NCI-H1417 (cell line): ENCODE data around the gene NELL1.
A peak's percentile ranks its signal among the peaks of the same experiment; 100 is the strongest.

Source experiments
- DNase-seq, 3 experiments: peaks; one replicate each; lab custom pipeline; 2025; lab: John Stamatoyannopoulos, UW

The NELL1 gene

DNA sequence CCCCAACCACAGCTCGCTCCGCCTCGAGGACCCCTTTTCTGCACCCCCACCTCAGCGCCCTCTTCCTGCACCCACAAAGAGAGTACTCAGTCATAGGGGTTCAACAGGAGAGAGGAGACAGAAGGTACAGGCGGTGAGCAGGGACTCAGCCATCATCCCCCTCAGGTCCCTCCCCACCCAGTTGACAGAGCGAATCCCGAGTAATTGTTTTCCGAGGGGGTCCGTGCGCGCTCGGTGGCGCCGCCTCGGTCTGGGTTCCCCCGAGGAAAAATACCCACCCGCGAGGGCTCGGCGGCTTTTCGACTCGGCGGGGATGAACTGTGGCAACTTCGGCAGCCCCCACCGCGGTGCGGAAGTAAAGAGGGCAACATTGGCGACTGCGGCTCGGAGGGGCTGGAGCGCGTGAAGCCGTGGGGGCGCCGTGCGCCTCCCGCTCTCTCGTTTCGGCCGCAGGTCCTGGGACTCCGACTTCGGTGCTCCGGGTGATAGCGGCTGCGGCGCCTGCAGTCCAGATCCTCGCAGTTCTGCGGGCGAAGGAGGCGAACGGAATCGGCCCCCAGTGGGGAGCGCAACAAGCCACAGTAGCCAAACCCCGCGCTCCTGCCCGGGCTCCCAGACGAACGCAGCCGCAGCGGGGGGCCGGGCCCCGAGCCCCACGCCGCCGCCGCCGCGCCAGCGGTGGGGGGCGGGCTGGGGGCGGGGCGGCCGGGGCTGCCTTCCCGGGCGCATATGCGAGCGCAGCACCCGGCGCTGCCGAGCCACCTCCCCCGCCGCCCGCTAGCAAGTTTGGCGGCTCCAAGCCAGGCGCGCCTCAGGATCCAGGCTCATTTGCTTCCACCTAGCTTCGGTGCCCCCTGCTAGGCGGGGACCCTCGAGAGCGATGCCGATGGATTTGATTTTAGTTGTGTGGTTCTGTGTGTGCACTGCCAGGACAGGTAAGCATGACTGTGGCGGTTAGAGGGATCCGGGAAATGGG lies at the start of gene NELL1:
Gene NELL1, plus strand, starts transcription at position 743 of the 976 bp plus-strand sequence.
- peak; percentile 67 to 76 (median 71) for DNase-seq

DNA sequence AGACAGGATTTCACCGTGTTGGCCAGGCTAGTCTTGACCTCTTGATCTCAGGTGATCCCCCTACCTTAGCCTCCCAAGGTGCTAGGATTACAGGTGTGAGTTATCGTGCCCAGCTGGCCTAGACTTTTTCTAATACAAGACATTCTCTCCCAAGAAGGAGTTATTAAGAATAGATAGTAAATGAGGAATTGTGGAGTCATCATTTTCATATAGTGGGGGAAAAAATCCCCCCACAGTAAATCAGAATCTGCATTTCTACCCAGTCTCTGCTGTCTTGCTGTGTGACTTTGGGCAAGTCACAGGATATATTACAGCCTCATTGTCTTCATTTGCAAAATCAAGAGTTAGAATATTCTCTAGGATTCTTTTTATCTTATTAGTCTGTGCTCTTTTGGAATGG lies 48.4 kb upstream of the NELL1 start:
- no peak for DNase-seq

DNA sequence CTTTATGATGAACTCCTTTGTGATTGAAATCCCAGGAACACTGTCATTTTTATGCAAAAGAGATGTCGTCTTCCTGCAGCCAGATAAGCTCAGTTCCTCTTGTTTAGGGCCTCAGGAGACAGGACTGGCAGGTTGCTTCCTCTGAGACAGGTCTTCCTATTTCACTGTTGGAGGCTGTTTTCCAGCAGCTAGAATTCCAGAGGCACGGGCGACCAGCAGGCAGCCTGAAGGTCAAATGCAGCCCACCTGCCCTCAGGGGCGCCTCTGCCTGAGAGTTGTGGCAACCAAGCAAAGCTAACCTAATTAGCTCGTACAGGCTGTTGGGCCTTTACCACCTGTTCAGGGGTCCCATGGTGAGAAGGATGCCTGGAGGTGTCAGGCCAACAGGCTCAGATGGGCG lies 47.7 kb upstream of the NELL1 start:
- DNase-seq: peak in 2 of 3 experiments; percentile 24 to 59

DNA sequence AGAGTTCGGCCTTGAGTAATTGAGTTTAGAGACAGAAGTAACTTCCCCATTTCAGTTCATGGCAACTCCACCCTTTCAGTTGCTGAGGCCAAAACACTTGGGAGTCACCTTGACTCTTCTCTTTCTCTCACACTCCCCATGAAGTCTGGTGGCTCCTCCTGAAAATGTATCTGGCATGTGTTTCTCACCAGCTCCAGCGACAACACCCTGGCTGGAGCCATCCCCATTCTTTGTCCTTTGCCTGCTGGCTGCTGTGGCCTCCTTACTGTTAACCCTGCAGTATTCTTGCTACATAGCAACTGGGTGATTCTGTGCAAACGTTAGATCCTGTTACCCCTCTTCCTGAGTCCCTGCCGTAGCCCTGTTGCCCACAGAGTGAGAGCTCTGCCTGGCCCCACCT lies 46.1 kb upstream of the NELL1 start:
- no peak for DNase-seq

DNA sequence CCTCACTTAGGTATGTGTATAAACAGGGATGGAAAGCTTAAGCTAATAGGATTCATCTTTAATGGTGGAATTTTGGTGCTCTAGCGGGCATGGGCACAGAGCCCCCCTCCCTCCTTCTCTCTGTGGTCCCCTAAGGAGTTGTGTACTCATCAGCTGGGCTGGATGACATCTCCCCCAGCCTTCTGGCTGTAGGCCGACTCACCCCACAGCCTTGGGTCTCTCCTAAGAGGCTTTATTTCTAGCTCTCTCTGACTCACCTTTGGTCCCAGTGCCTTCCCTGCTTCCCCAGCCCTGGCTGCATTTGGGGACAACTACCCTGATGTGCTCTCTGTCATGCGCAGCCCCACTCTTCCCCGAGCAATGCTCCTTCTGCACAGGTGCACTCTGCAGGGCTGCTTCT lies 43.1 kb upstream of the NELL1 start:
- DNase-seq: peak in 1 of 3 experiments; percentile 51

DNA sequence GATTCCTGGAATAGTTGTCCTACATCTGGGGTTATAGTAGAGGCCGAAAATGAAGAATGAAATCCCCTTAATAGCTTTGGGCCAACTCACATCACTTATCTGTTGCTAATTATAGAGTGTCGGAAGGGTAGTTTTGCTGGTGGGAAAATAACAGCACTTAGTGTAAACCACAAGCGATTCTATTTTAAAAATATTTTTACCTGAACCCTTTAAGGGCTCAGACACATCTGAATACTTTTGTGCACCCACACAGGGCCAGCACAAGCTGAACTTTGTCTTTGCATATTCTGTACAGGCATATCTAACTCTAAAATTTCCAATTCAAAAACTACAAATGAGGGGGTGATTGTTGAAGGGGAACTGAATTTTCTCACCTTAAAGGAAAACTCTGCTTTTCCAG lies 42.4 kb upstream of the NELL1 start:
- DNase-seq: no peak

DNA sequence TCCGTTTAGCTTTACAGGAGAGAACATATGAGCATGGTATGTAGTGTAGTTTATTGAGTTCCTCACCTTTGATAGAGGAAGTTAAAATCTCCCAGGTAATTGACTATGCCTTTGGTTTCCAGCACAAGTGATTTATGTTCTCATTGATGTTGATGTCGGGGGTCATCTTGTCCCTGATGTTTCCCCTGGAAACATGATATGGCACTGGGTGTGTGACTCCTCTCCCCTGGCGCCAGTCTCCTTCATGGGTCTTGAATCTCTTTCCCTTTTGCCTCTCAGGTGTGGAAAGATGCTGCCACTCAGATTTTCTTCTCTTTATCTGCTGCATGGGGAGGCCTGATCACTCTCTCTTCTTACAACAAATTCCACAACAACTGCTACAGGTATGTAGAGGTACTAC lies 41.7 kb upstream of the NELL1 start:
- DNase-seq: no peak

DNA sequence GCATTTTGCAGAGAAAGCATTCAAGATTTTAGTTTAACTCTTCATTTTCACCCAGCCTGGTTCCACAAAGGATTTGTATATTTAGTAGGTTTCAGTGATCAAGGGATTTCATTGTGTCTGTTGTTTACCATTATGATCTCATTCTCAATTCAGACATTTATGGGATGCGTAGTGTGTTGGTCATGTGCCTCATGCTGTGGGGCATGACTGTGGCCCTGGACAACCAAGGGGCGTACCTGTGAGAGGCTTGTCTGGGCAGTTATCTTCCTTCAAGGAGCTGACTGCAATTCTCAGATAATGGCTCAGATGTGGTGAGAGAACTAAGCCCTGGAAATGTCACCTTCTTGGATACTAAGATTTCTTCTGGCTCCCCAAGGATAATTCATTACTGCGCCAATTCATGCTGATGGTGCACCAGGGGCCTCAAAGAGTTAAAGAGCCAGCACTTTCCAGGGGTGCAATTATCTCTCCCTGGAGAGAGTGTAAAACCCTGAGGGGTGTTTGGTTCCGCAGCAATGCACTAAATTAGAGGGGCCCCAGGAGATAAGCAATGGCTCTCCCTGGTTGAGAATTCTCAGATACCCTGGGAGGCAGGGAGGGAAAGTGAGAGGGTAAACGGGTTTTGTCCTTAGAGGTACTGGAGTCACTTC lies 37.7 kb upstream of the NELL1 start:
- DNase-seq: peak in 2 of 3 experiments; percentile 35 to 70

DNA sequence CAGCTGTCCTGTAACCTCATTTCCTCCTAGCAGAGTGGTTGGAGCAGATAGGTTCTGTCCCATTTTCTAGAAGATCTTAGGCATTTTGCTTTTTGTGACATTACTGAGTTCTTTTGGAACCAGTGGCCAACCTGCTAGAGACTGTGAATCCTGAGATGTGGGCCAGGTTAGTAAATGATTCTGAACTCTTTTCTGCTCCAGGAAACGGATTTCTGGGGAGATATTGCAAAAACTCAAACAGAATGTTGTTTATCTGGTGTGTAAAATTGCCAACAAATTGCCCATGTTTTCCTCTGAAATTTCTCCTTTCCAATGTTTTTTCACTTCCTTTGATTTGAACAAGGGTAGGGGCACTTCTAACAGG lies 37.2 kb upstream of the NELL1 start:
- DNase-seq: peak in 1 of 3 experiments; percentile 35

DNA sequence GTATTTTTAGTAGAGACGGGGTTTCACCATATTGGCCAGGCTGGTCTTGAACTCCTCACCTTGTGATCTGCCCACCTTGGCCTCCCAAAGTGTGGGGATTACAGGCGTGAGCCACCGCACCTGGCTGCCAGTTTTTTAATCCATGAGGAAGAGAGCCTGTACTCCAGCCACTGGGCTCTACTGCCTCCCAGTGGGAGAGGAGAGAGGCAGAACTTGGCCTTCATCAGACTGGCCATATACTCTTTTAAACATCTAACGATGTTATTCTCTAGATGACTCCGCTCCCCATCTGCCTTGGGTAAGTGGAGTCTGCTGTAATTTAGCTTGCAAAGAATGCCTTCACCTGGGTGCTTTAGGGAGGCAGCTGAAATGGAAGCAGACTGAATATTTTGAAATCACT lies 35.3 kb upstream of the NELL1 start:
- DNase-seq: no peak

DNA sequence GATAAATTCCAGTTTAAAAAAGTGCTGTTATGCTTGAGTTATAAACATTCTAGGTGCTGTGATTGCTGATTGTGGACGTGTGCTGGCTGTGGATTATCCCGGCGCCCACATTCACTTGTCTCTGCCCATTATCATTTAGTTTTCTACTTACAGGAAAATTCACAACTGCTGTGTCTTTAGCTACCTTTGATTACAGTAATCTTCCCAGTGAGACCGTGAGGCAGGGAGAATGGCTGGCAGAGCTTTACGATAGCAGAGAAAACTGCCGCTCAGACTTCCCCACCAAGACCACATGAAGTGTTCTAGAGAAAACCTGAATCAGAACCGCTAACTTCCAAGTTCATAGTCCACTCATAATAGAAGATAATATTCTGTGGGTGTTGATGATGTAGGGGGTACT lies 34.6 kb upstream of the NELL1 start:
- DNase-seq: no peak

DNA sequence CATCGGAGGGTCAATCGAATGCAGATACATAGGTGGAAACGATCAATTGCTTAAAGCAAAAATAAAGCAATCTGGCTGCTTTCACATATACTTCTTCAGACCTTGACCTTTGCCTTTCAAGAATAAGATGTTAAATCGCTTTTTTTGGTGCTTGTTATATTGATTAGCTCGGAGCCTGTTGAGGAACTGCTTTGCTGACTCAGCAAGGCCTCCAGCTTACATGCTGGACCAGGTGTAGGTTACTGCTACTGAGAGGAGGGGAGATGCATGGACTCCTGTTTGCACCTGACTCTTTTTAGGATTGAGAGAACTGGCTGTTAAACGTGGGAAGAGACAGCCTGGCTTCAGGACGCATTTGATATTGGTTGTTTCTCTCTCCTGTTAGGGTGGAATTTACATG lies 31.3 kb upstream of the NELL1 start:
- no peak for DNase-seq

DNA sequence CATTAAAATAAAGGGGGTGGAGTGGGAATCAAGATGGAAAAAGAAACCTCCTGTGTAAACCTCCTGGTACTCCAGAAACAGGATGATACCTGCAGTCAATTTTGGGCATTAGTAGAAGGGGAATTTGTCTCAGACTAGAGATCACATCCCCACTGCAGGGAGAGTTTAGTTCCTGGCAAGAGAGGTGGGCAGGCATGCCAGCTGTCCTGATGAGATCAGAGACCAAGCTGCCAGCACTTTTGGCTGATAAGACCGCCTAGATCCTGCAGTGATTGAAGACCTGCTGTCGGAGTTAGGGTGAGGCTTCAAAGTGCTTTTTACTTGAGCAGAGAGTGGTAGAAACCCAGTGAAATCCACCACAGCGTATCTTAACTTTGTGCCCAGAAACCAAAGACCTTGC lies 29.7 kb upstream of the NELL1 start:
- no peak for DNase-seq

DNA sequence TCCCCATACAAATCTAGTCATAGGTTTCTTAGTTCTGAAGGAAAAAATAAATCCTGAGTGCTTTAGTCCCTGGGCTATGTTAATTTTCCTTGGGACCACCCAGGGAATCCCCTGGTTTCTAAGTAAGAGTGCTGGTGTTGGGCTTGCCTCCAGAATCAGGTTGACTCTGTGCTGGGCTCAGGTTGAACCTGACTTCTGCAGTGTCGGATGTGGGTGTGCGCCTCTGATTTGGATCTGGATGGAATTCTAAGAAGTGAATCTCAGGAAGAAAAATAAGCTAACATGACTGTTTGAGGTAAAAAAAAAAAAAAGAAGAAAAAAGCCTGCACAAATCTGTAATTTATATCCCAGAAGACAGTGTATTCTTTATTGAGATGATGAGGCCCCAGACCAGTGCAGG lies 29.0 kb upstream of the NELL1 start:
- DNase-seq: no peak

DNA sequence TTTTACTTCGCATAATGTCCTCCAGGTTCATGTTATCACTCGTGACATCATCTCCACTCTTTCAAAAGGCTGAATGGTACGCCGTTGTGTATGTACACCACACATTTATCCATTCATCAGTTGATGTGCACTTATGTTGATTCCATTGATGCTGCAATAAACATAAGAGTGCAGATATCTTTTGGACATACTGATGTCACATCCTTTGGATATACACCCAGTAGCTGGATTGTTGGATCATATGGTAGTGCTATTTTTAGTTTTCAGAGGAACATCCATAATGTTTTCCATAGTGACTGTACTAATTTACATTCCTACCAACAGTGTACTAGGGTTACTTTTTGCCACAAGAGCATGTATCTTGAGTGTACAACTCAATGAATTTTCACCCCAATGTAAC lies 25.0 kb upstream of the NELL1 start:
- no peak for DNase-seq

DNA sequence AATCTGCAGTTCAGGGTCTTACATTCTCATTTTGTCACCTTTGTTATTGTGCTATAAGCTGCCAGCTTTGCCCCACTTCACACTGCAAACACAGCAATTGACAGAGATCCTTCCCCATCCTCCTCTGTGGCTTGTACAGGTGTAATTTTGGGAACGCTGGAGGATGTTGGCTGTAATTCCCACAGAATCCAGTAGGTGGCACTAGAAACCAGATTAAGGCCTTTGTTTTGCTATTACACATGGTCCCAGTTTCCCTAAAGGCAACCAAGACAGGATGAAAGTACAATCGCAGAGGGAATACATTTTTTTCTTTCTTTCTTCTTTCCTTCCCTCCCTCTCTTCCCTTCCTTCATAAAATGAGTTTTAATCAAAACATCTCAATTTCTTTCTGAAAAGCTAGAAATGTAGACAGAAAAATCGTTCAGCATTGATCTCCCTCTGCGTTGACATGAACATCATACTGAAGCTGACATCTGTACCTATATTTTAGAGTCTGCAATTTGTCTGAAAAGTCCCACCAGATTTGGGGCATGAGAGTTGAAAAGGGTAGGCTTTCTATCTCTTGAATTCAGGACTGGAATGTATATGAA lies 21.3 kb upstream of the NELL1 start:
- DNase-seq: peak; percentile 82 to 93 (median 88)

DNA sequence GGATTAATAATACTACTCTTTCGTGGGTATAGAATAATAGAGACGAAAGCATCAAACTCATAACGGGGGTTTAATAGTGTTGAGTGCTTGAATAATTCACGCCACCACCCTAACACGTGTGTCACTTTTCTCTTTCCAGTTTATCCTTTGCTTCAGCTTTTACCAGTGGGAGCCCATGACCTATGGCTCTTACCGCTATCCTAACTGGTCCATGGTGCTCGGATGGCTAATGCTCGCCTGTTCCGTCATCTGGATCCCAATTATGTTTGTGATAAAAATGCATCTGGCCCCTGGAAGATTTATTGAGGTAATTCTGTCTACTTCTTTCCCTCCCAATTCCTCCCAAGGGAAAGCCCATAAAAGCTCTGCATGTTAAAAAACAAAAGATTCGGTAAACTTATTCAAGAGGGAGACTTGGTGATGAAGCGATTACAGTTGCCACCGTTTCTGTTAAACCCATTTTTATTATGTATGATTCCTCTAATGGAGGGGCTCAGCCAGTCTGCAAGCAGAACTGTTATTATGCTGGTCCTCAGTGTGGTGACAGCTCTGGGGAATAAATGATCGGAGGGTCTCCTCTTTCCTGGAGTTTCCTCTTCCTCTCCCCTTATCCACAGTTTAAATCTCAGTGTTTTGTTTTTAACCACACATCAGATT lies 17.1 kb upstream of the NELL1 start:
- DNase-seq: no peak

DNA sequence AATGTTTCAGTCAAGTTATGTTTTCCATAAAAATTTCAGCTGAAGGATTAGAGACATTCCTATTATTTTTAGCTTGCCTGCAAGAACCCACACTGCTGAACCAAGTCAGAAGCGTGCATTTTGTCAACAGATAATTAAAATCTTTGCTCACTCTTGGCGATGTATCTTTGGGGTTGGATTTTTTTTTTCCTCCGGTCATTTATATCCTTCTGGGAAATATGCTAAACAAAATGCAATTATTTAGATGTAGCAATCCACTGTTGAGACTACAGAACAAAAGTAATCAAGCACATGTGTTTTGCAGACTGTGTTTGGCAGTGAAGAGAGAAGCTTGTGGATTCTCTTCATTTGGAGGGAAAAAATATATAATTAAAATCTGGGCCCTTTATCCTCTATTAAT lies 15.3 kb upstream of the NELL1 start:
- no peak for DNase-seq

DNA sequence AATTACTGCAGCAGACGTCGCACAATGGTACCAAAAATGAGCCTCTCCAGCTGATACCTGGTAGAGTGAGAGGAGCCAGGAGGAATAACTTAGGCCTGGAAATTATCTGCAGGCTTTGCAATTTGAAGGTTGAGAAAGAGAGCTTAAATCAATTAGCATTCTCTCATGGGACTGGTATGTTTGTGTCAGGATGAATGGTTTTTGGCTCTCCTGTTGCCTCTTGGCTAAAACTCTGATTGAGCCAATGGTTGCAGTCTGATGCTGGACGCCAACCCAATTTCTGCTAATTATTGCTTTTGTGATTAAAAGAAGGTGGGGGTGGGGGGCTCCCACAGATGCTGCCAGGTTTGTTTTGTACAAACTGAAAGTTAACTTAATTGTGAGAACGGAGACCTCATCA lies 12.5 kb upstream of the NELL1 start:
- DNase-seq: no peak

DNA sequence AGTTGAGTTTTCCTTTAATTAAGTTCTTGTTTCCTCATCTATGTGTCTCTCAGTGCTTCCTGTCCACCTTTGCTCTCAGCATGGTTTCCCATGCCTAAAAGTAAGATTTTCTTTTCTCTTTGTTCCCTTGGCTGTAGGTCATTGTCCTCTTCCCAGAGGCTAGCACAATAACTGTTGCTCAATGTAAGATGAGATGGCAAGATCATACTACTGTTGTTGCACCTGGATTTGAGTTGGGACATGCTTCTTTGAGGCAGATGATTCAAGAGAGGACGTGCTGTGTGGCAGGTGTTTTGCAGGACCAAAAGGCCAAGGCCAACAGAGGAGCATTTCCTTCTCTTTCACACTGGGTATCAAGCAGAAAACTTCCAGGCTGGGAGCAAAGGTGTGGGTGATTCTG lies 11.3 kb upstream of the NELL1 start:
- peak in 2 of 3 experiments; percentile 22 to 33 for DNase-seq

DNA sequence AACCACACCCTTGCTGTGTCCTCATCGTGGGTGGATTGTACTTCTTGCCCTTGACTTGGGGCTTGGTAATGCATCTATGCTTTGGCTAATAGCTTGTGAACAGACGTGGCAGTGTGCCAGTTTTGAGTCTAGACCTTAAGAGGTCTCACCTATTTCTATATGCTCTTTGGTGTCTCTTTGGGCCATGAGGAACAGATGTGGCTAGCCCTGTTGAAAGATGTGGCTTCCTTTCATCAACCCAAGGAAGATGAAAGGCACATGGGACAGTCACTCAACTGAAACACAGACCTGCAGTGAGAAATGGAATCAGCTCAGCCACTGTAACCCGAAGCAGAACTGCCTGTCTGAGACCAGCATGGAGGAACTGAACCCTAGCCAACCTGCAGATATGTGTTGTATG lies 7.9 kb upstream of the NELL1 start:
- no peak for DNase-seq

DNA sequence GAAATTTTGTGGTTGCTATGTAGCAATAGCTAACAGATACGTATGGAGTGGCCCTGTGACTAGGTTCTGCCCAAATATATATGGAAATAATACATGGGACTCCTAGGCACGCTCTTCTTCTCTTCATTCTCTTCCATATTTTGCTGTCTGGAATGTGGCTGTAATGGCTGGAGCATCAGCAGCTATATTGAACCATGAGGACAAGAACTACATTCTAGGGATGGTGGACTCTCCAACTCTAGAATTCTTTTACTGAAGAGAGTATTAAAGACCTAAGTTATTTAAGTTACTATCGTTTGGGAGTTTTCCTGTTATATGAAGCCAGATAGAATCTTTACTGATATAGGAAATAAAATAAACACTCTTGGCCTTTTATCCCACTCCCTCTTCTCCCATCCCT lies 7.5 kb upstream of the NELL1 start:
- no peak for DNase-seq
